Esophagus (tissue), 2 donors: Measurements from ENCODE around the gene MX1. TPM values are rescaled to one million over a fixed set of nuclear protein-coding genes. Genes with fewer than 3 reads are reported as not detected.

ENCODE experiments used
- H3K27ac ChIP-seq, 2 donors: one replicate each; pipeline ENCODE4 v1.5.1; 2013; ENCODE audit warnings: low read depth in 2 of 2, mild to moderate bottlenecking in 2 of 2, inconsistent platforms in 1 of 2, low read length in 1 of 2, moderate library complexity in 1 of 2
- H3K27me3 ChIP-seq, 2 donors: one replicate each; pipeline ENCODE4 v1.6.1; 2013; ENCODE audit warnings: low read length in 2 of 2, control low read depth in 1 of 2, mild to moderate bottlenecking in 1 of 2; ENCODE audit not compliant: insufficient read depth in 2 of 2, control insufficient read depth in 1 of 2
- H3K36me3 ChIP-seq, 2 donors: one replicate each; pipeline ENCODE4 v1.6.1; 2013; ENCODE audit warnings: low read length in 1 of 2; ENCODE audit not compliant: control insufficient read depth in 2 of 2, insufficient read depth in 2 of 2
- H3K4me1 ChIP-seq, 2 donors: one replicate each; pipeline ENCODE4 v1.6.1; 2013; ENCODE audit warnings: low read length in 1 of 2; ENCODE audit not compliant: control insufficient read depth in 2 of 2, insufficient read depth in 2 of 2
- H3K4me3 ChIP-seq, 2 donors: one replicate each; pipeline ENCODE4 v1.5.1; 2013; ENCODE audit warnings: low read length in 2 of 2, mild to moderate bottlenecking in 2 of 2, low read depth in 1 of 2, moderate library complexity in 1 of 2
- H3K9me3 ChIP-seq, 2 donors: one replicate each; pipeline ENCODE4 v1.6.1; 2013; ENCODE audit warnings: mild to moderate bottlenecking in 2 of 2, low read depth in 1 of 2, low read length in 1 of 2, moderate library complexity in 1 of 2; ENCODE audit not compliant: control insufficient read depth in 2 of 2, insufficient read depth in 1 of 2
- WGBS, 2 donors: extraction: QIAGEN DNeasy Blood & Tissue Kit; methylation state at CpG; one replicate each; pipeline ENCODE4 v1.1.7; 2013; 5-methylcytosine and 5-hydroxymethylcytosine counted together
- polyA plus RNA-seq, 2 donors: library from polyadenylated mRNA; stranded (reverse); fragments of 200-250 nt; gene quantifications; one replicate each; pipeline ENCODE4 v1.2.3, GENCODE V29; 2013
- donor health status: healthy with polysubstance abuse.
- donor health status: Bipolar disorder and iron deficiency.

Gene MX1
- polyA plus RNA-seq, 2 donors = 17.3 to 25.4 TPM

- H3K4me1 ChIP-seq = no peaks in the 10 kb centered on the region
- H3K27me3 ChIP-seq = no peaks in the 10 kb centered on the region
- no peak overlapping the region for H3K27ac ChIP-seq
- H3K9me3 ChIP-seq = no peaks in the 10 kb centered on the region
- H3K36me3 ChIP-seq = peaks cover 14 to 43% of the 10 kb centered on the region in 2 donors
- 86 to 90% methylated on average over 13 of the region's 13 CpGs for WGBS, 2 donors
- H3K4me3 ChIP-seq = no peak overlapping the region
Observed at GRCh38 chr21:41438425-41439113, 12.5 kb downstream of the MX1 start.

DNA sequence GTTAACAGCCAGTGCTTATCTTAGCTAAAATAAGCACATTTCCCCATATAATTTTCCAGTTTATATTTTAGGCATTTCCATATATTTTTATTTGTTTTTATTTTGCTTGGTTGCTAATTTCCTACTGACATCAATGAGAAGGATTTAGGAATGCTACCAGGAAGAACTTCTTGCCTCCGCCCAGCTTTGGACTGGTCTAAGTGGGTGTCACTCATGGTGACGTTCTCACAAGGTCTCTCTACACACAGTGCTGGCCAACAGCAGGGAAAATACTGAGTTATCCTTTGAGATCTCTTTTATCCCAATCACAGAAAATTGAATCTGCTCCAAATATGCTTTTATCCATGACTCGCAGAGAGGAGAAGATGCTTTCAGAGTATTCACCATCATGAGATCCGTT lies 13.2 kb downstream of the MX1 start:
- H3K4me1 ChIP-seq = no peaks in the 10 kb centered on the region
- H3K9me3 ChIP-seq = no peaks in the 10 kb centered on the region
- H3K4me3 ChIP-seq = no peak overlapping the region
- 59 to 65% methylated on average over 4 of the region's 4 CpGs for WGBS, 2 donors
- no peak overlapping the region for H3K27ac ChIP-seq
- H3K27me3 ChIP-seq = no peaks in the 10 kb centered on the region
- peaks cover 14 to 47% of the 10 kb centered on the region in 2 donors for H3K36me3 ChIP-seq

DNA sequence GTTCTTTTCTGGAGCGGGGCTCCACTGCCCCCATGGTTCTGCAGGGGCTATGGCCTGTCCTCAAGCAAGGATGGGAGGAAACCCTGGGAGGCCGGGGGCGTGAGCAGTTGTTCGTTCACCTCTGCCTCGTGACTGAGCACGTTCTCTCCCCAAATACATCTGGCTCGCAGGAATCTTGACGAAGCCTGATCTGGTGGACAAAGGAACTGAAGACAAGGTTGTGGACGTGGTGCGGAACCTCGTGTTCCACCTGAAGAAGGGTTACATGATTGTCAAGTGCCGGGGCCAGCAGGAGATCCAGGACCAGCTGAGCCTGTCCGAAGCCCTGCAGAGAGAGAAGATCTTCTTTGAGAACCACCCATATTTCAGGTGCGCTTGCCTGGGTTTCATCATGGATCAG lies 15.5 kb downstream of the MX1 start:
- WGBS, 2 donors = 94 to 97% methylated on average over 14 of the region's 14 CpGs
- Histone ChIP-seq H3K36me3 (peaks cover 13 to 41% of the 10 kb centered on the region in 2 donors), H3K27ac (no peak overlapping the region), H3K9me3 (no peaks in the 10 kb centered on the region), H3K4me1 (no peaks in the 10 kb centered on the region), H3K27me3 (no peaks in the 10 kb centered on the region), H3K4me3 (no peak overlapping the region)

DNA sequence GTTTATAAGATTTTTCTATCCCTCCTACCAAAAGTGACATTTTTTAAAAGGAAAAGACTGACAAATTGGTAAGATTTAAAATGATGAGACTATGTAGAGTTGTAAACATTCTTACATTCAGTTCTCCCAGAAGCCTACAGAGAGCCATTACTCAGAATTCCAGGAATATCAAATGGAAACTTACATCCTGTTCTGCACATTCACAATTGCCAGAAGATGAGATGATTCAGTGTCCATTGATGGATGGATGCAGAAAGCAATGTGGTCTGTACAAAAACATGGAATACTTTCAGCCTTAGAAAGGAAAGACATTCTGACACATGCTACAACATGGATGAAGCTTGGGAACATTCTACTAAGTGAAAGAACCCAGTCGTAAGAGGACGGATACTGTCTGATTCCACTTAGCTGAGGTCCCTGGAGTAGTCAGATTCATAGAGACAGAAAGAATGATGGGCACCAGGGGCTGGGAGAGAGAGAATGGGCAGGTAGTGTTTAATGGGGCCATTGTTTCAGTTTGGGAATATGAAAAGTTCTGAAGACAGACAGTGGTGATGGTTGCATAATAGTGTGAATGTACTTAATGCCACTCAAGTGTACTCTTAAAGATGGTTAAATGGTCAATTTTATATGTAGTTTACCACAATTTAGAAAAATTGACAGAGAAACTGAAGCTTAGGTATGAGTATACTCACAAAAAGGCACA lies 16.6 kb downstream of the MX1 start:
- H3K4me3 ChIP-seq = no peak overlapping the region
- H3K4me1 ChIP-seq = no peaks in the 10 kb centered on the region
- no peaks in the 10 kb centered on the region for H3K27me3 ChIP-seq
- WGBS, 2 donors = 95 to 99% methylated on average over 2 of the region's 2 CpGs
- no peak overlapping the region for H3K27ac ChIP-seq
- no peaks in the 10 kb centered on the region for H3K9me3 ChIP-seq
- H3K36me3 ChIP-seq = peaks cover 8 to 42% of the 10 kb centered on the region in 2 donors

GRCh38 chr21:41443562-41443961 lies 17.5 kb downstream of the MX1 start:
- H3K4me3 ChIP-seq = no peak overlapping the region
- whole genome bisulfite sequencing, 2 donors = 93% methylated on average over 7 of the region's 7 CpGs
- no peaks in the 10 kb centered on the region for H3K4me1 ChIP-seq
- H3K9me3 ChIP-seq = no peaks in the 10 kb centered on the region
- no peak overlapping the region for H3K27ac ChIP-seq
- H3K27me3 ChIP-seq = no peaks in the 10 kb centered on the region
- H3K36me3 ChIP-seq = peaks cover 4 to 38% of the 10 kb centered on the region in 2 donors

DNA sequence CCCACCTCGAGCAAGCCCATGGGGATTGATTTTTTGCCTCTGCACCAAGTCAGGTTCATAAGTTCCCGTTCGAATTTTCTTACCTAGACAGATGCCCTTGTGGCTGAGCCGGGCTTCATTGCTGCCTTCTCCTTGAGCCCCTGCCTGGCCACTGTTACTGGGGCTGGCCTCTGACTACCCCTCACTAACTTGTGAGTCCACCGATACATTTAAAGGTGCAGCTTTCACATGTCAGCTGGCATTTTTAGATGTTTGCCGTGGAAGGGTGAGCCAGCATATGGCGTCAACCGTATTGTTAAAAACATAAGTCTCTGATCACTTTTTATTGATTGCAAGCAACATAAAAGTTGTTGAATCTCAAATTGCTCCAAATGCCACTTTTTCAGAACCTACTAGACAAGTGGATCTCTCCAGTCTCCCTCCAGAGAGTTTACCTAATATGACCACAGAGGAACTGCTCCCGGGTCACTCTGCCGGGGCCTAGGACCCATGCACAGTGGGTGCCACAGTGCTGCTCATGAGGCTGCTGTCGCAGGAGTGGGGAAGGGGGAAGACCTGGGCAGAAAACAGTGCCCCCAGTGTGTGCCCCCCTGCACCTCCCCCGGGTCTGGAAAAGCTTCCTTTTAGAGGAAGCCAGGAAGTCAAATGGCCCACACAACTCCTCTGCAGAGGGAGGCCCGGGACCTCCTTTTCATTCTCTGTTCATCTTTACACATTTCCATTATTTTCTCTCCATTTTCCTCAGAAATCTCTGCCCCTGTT lies 18.8 kb downstream of the MX1 start:
- Histone ChIP-seq H3K9me3 (no peaks in the 10 kb centered on the region), H3K27me3 (no peaks in the 10 kb centered on the region), H3K27ac (no peak overlapping the region), H3K36me3 (peaks cover 13 to 35% of the 10 kb centered on the region in 2 donors), H3K4me1 (no peaks in the 10 kb centered on the region), H3K4me3 (no peak overlapping the region)
- WGBS, 2 donors = 90% methylated on average over 13 of the region's 13 CpGs

DNA sequence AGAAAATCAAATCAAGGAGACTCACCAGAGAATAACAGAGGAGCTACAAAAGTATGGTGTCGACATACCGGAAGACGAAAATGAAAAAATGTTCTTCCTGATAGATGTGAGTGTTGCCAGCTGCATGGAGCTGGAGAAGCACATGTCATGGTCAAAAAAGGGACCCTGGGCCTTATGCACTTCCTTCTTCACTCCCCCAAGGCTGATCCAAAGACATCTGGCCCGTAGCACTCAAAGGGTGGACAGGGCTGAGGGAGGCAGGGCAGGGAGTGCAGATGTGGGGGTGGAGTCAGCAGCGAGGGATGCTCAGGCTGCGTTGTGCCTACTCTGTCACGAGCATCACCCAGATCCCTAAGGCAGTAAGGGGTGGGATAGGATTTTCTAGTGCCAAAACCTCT lies 19.4 kb downstream of the MX1 start:
- no peak overlapping the region for H3K4me3 ChIP-seq
- H3K27me3 ChIP-seq = no peaks in the 10 kb centered on the region
- H3K9me3 ChIP-seq = no peaks in the 10 kb centered on the region
- H3K36me3 ChIP-seq = peaks cover 13 to 34% of the 10 kb centered on the region in 2 donors
- H3K4me1 ChIP-seq = no peaks in the 10 kb centered on the region
- 88 to 89% methylated on average over 7 of the region's 7 CpGs for WGBS, 2 donors
- no peak overlapping the region for H3K27ac ChIP-seq

DNA sequence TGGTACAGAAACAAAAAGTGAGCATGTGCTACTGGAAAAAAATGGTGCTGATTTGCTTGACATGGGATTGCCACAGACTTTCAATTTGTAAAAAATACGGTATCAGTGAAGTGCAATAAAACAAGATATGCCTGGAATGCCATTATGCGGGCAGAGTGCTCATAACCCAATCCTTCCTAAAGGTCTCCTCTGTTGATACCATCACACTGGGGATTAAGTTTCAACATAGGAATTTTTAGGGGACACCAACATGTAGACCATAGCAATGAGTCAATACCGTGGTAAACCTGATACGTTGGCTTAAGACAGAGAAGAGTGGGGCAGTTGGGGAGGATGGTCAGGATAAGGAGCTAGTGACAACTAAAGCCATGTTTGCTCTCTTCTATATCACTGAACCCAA lies 20.5 kb downstream of the MX1 start:
- Histone ChIP-seq H3K36me3 (peaks cover 13 to 25% of the 10 kb centered on the region in 2 donors), H3K9me3 (no peaks in the 10 kb centered on the region), H3K27ac (no peak overlapping the region), H3K4me1 (no peaks in the 10 kb centered on the region), H3K4me3 (no peak overlapping the region), H3K27me3 (no peaks in the 10 kb centered on the region)
- WGBS, 2 donors = 73 to 90% methylated on average over 4 of the region's 4 CpGs

DNA sequence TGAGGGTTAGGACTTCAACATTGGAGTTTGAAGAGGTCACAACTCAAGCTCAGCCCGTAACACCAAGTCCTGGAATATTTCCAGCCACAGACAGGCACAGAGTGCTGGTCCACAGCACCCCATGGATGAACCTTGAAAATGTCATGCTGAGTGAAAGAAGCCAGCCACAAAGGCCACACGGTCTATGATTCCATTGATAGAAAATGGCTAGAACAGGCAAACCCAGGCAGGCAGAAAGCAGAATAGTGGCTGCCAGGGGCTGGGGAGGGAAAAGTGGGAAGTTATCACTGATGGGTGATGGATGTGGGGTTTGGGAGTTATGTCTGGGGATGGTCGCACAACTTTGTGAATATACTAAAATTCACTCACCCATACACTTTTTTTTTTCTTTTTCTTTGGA lies 21.3 kb downstream of the MX1 start:
- WGBS, 2 donors = 93 to 95% methylated on average over 3 of the region's 3 CpGs
- no peak overlapping the region for H3K4me3 ChIP-seq
- H3K27ac ChIP-seq = no peak overlapping the region
- H3K4me1 ChIP-seq = no peaks in the 10 kb centered on the region
- no peaks in the 10 kb centered on the region for H3K27me3 ChIP-seq
- peaks cover 13 to 22% of the 10 kb centered on the region in 2 donors for H3K36me3 ChIP-seq
- no peaks in the 10 kb centered on the region for H3K9me3 ChIP-seq
